Lower leg skin (tissue), 4 donors: ENCODE measurements around the gene EDNRA. TPM values are rescaled to one million over a fixed set of nuclear protein-coding genes. Genes with fewer than 3 reads are reported as not detected.

Source experiments
- DNase-seq, 2 donors: peaks; one replicate each; pipeline ENCODE4 v3.0.0-alpha.2; 2019; ENCODE audit warnings: low spot score in 2 of 2
- H3K4me3 ChIP-seq: fragments of 200-600 bp; sonication (generic); 2 replicates; pipeline ENCODE4 v1.5.1; 2017; ENCODE audit warnings: mild to moderate bottlenecking, low read depth; ENCODE audit not compliant: poor library complexity, severe bottlenecking
- POLR2A ChIP-seq, 2 donors: fragments of 450-650 bp; IDR thresholded peaks; one replicate each; pipeline ENCODE4 v1.6.1; 2016 to 2017; ENCODE audit warnings: antibody characterized with exemption in 2 of 2, mild to moderate bottlenecking in 1 of 2, moderate library complexity in 1 of 2
- WGBS, 2 donors: methylation state at CpG; one replicate each; pipeline ENCODE4 v1.1.5; 2018; 5-methylcytosine and 5-hydroxymethylcytosine counted together
- intact Hi-C: fragments of 100-400 bp; cut with DNase I; formaldehyde crosslinking; loops from one replicate; pipeline ENCODE4 v1.15.0; 2023; ENCODE audit warnings: low total_unique reads
- total RNA-seq, 4 donors: library from RNA; depleted of rRNA; stranded (reverse); fragments of >200 nt; gene quantifications; one replicate each; pipeline ENCODE4 v1.1.0, GENCODE V29; 2016
- TF ChIP-seq, protein P1 (sequence below), 3 donors: fragments of 450-650 bp; IDR thresholded peaks; one replicate each; pipeline ENCODE4 v1.5.1; 2016; ENCODE audit warnings: antibody characterized with exemption in 3 of 3, mild to moderate bottlenecking in 3 of 3, moderate library complexity in 2 of 3

EDNRA gene
- total RNA-seq, 4 donors from 2014 or later = 2.1 to 10.3 (median 6.0) TPM

DNA sequence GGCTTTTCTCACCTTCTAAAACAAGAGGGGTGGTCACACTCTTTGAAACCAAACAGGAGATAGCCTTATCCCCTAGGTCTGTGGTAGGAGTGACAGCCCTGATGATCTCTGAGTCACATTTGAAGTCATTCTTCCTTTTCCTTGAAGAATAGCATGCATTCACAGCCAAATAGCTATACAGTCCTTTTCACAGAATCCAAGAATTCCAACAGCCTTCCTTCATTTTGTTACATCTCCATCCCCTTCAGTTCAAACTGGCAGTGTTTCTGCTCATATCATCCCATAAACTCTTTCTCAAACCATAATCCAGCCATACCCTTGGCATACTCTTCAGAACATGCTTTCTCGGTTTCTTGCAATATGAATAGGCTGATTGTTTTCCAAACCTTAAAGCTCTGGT, 103.0 kb downstream of the EDNRA start:
- no peak overlapping the region for H3K4me3 ChIP-seq
- TF ChIP-seq, protein P1, sequence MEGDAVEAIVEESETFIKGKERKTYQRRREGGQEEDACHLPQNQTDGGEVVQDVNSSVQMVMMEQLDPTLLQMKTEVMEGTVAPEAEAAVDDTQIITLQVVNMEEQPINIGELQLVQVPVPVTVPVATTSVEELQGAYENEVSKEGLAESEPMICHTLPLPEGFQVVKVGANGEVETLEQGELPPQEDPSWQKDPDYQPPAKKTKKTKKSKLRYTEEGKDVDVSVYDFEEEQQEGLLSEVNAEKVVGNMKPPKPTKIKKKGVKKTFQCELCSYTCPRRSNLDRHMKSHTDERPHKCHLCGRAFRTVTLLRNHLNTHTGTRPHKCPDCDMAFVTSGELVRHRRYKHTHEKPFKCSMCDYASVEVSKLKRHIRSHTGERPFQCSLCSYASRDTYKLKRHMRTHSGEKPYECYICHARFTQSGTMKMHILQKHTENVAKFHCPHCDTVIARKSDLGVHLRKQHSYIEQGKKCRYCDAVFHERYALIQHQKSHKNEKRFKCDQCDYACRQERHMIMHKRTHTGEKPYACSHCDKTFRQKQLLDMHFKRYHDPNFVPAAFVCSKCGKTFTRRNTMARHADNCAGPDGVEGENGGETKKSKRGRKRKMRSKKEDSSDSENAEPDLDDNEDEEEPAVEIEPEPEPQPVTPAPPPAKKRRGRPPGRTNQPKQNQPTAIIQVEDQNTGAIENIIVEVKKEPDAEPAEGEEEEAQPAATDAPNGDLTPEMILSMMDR (IDR thresholded peaks at IDR 0.05) = no peak
- no peak for TF ChIP-seq POLR2A (IDR thresholded peaks at IDR 0.05)
- intact Hi-C loops = no loop called here
- WGBS, 2 donors = 68 to 74% methylated on average over 1 of the region's 1 CpG
- DNase-seq = no peak

DNA sequence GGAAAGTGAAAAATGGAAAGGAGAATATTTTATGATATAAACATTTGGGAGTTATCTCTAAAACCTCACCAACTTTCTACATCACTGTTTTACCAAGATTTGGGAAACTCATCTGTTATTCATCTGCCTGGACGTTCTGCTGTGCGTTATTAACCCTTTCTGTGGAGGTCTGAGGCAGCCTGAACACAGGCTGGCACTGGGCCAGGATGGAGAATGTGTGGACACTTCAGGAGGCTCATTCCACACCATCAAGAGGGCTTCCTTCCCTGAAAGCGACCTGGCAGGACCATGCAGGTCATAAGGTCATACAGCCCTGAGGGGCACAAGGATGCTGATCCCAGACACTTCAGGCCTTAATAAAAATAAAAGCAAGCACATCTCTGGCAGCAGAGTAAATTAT, 105.1 kb downstream of the EDNRA start:
- intact Hi-C loops = no loop called here
- DNase-seq = no peak
- 55 to 64% methylated on average over 3 of the region's 3 CpGs for WGBS, 2 donors
- TF ChIP-seq POLR2A (IDR thresholded peaks at IDR 0.05) = no peak
- TF ChIP-seq, protein P1 (IDR thresholded peaks at IDR 0.05) = no peak
- H3K4me3 ChIP-seq = no peak overlapping the region

DNA sequence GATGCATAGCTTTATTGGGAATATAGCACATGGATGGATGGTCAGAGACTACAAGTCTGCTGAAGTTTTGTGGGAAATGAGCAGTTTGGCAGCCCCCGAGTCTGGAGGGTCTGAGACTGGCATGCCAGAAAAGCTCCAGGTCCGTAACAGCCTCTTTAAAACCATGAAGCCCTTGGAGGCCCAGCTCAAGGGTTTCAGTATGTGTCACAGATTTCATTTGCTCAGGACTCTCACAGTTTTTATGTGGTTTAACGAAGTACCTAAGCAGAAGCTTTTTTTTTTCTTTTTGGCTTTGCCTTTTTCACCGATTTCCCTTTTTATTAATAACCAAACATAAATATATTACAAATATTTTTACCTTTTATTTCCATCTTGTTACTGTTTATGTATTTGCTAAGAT, 105.7 kb downstream of the EDNRA start:
- WGBS, 2 donors = 79 to 85% methylated on average over 4 of the region's 4 CpGs
- TF ChIP-seq POLR2A (IDR thresholded peaks at IDR 0.05) = no peak
- no peak for DNase-seq
- no peak overlapping the region for H3K4me3 ChIP-seq
- intact Hi-C loops = no loop called here

DNA sequence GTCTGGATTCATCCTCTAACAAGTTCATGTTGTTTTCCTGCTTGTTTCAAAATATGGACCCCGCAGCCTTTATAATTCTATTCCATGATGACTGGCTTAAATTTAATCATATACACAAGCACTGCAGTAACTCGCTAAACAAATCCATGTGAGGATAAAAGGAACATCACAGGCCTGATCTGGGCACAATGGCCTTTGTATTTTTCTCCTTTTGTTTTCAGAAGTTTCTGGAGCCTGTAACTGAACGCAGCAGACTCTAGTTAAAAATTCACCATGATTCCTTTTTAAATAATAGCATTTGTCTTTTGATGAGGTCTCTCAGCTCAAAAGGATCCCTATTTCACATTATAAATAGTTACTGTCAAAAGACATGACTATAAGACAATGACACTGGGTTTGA, 106.1 kb downstream of the EDNRA start:
- 80 to 81% methylated on average over 3 of the region's 3 CpGs for WGBS, 2 donors
- DNase-seq = no peak
- no peak for TF ChIP-seq POLR2A (IDR thresholded peaks at IDR 0.05)
- TF ChIP-seq, protein P1 (IDR thresholded peaks at IDR 0.05) = no peak
- no peak overlapping the region for H3K4me3 ChIP-seq
- intact Hi-C loops = no loop called here

DNA sequence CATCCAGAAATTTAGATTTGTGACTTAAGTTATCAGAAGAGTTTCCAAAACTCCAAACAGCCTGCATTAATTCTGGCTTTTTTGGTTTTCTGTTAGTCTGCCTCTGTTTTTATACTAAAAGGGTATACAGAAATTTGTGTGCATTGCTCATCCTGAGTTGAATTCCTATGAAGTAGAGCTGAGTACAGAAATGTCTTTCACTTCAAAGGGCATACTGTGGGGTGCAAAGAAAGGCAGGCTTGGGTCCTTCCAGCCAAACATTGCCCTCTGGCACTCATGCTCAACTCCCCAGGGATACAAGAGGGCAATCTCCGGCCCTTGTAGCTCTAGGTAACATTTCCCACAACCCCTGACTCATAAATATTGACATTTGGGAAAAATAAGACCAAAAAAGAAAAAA, 108.7 kb downstream of the EDNRA start:
- intact Hi-C loops = no loop called here
- DNase-seq = no peak
- no peak overlapping the region for H3K4me3 ChIP-seq
- WGBS, 2 donors = 64 to 72% methylated on average over 1 of the region's 1 CpG
- TF ChIP-seq, protein P1 (IDR thresholded peaks at IDR 0.05) = no peak

DNA sequence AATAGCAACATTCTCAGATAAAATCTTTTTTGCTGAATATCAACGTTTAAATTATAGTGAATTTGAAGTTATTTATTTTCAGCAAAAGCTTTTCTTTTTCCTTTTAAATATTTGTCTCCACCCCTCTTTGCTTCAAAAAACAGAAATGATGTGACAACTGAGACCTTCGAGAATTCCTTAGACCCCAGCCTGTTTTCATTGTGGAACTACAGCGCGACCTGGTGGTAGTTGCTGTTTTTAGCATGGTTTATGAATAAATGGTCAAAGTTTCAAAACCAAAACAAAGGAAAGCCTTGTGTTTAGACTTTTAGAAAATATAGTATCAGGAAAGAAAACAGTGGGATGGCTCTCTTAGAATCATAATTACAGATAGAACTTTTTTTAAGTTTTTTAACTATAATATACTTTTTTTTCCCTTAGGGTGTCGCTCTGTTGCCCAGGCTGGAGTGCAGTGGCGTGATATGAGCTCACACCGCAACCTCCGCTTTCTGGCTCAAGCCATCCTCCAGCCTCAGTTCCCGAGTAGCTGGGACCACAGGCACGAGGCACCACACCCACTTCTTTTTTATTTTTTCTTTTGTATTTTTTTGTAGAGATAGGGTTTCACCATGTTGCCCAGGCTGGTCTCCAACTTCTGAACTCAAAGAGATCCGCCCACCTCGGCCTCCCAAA, 109.5 kb downstream of the EDNRA start:
- peak in 1 of 2 donors; percentile 42 for DNase-seq
- intact Hi-C loops = no loop called here
- H3K4me3 ChIP-seq = no peak overlapping the region
- whole genome bisulfite sequencing, 2 donors = 45 to 46% methylated on average over 12 of the region's 12 CpGs
- TF ChIP-seq POLR2A (IDR thresholded peaks at IDR 0.05) = no peak
- TF ChIP-seq, protein P1 (IDR thresholded peaks at IDR 0.05) = no peak
